Mesothelial cell of epicardium (in vitro differentiated cells): ENCODE data around the gene ACVR2B. TPM values are rescaled to one million over a fixed set of nuclear protein-coding genes. Genes with fewer than 3 reads are reported as not detected.
"Not testable (repeated sequence)": the region's sequence is repeated elsewhere in the genome, so short reads cannot be mapped to it uniquely, and the experiment has no call there.

Source experiments
- DNase-seq, 2 experiments: peaks; one replicate each; pipeline ENCODE4 v3.0.0; 2021; ENCODE audit warnings: low spot score in 2 of 2; ENCODE audit not compliant: unreplicated experiment in 2 of 2
- H3K27ac Mint-ChIP-seq: 2 replicates; pipeline ENCODE4 v1.8.0; 2021; ENCODE audit warnings: mixed read lengths
- H3K27me3 Mint-ChIP-seq: 2 replicates; pipeline ENCODE4 v1.8.0; 2021; ENCODE audit warnings: low read depth, mixed read lengths
- H3K36me3 Mint-ChIP-seq: 2 replicates; pipeline ENCODE4 v1.8.0; 2021; ENCODE audit warnings: mixed read lengths
- H3K4me1 Mint-ChIP-seq: 2 replicates; pipeline ENCODE4 v1.8.0; 2021; ENCODE audit warnings: mixed read lengths
- H3K4me3 Mint-ChIP-seq: 2 replicates; pipeline ENCODE4 v1.8.0; 2021; ENCODE audit warnings: mild to moderate bottlenecking, moderate library complexity, mixed read lengths
- H3K9me3 Mint-ChIP-seq: 2 replicates; pipeline ENCODE4 v1.8.0; 2021; ENCODE audit warnings: mixed read lengths
- total RNA-seq: library from RNA; stranded (reverse); gene quantifications from 3 replicates; pipeline ENCODE4 v1.2.1, GENCODE V29; 2021
- TF ChIP-seq, protein P1 (sequence below): fragments of 200-600 bp; sonication (generic); IDR thresholded peaks from one replicate; pipeline ENCODE4 v1.5.0; 2021; ENCODE audit warnings: antibody characterized with exemption; ENCODE audit not compliant: unreplicated experiment

Gene ACVR2B
- total RNA-seq, result 45.5 to 50.4 TPM (median 49.9 TPM) in 3 replicates

DNA sequence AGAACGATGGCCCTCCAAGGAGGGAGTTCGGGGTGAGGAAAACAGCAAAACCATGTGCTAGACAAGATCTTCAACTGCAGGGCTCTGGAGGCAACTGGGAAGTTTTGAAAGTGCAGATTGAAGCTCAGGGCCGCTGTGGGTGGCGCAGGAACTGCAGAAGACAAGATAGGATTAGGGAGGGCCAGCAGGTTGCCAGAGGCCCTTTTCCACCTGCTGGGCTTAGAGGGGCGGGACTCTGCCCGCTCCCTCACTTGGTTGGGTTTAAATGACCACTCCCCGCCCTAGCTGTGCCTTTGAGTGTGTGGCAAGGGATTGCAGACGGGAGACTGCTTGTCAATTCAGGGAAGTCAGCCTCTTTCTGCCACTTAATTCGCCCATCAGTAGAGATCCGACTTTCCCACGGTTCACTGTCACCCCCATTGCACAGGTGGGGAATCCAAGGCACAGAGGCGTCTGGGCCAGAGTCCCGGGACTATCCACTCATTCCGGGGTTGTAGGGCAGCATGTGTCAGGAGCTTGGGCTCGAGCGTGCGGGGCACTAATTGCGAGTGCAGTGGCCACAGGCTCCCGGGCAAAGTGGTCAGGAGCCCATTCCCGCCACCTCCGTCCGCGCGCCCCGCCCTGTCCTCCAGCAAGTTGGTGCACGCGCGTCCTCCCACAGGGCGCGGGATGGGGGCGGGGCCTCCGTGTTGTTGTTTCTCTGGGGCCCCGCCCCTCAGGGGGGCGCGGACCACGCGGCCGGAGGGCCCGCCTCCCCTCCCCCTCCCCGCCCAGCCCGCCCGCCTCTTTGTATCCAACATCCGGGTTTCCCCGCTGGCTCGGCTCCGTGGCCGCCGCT lies at the start of gene ACVR2B:
Gene ACVR2B (plus strand): TSS at position 816 of the 838 bp plus-strand sequence. CDS start 433 bp downstream, outside the sequence.
- DNase-seq, result peak; percentile 83 to 84
- peaks cover 13% of the 10 kb centered on the region for H3K9me3 Mint-ChIP-seq
- H3K36me3 Mint-ChIP-seq, result peaks cover 5% of the 10 kb centered on the region
- peak within 1 kb of the TSS; percentile 99 for H3K4me3 Mint-ChIP-seq
- peaks cover 32% of the 10 kb centered on the region for H3K4me1 Mint-ChIP-seq
- TF ChIP-seq, protein P1, sequence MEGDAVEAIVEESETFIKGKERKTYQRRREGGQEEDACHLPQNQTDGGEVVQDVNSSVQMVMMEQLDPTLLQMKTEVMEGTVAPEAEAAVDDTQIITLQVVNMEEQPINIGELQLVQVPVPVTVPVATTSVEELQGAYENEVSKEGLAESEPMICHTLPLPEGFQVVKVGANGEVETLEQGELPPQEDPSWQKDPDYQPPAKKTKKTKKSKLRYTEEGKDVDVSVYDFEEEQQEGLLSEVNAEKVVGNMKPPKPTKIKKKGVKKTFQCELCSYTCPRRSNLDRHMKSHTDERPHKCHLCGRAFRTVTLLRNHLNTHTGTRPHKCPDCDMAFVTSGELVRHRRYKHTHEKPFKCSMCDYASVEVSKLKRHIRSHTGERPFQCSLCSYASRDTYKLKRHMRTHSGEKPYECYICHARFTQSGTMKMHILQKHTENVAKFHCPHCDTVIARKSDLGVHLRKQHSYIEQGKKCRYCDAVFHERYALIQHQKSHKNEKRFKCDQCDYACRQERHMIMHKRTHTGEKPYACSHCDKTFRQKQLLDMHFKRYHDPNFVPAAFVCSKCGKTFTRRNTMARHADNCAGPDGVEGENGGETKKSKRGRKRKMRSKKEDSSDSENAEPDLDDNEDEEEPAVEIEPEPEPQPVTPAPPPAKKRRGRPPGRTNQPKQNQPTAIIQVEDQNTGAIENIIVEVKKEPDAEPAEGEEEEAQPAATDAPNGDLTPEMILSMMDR, result no peak
- no peaks in the 10 kb centered on the region for H3K27me3 Mint-ChIP-seq
- H3K27ac Mint-ChIP-seq, result peak within 1 kb of the TSS; percentile 99

DNA sequence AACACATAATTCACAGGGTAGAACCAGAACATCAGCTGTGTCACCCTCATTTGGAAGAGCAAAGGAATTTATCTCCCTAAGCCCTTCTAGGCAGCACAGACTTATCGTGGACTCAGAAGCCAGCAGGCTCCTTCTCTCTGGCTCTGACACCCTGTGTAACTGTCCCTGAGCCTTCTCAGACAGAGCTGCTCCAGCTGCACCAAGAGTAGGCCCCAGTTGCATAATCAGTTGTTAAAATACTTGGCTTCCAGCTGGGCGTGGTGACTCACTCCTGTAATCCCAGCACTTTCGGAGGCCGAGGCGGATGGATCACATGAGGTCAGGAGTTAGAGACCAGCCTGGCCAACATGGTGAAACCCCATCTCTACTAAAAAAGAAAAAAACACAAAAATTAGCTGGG lies 49.4 kb upstream of the ACVR2B start:
- no peak for DNase-seq
- Mint-ChIP-seq H3K36me3 (peaks cover 32% of the 10 kb centered on the region), H3K4me1 (no peaks in the 10 kb centered on the region)

DNA sequence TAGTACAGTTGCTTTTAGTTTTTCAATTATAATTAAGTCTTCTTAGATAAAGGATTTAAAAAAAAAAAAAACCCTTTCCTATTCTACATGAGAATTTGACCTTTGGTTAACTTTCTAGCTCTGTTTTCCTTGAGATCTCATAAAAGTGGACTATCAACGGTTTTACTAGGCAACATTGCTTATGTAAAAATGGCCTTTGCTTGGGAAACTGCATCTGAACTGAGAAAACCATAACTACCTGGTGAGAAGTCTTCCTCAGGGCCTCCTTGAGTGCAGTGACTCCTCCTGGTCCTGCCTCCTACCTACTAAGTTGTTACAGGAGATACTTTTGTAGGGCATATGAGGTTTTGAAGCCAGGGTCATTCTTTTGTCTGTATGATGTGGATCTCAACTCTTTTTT lies 42.1 kb upstream of the ACVR2B start:
- H3K4me1 Mint-ChIP-seq, result no peaks in the 10 kb centered on the region
- TF ChIP-seq, protein P1, result no peak

More for the DNA sequence above, 49.4 kb upstream of the ACVR2B start:
- peaks cover 4% of the 10 kb centered on the region for H3K9me3 Mint-ChIP-seq
- TF ChIP-seq, protein P1, result no peak
- H3K4me3 Mint-ChIP-seq, result no peak overlapping the region
- H3K27me3 Mint-ChIP-seq, result no peaks in the 10 kb centered on the region
- no peak overlapping the region for H3K27ac Mint-ChIP-seq

DNA sequence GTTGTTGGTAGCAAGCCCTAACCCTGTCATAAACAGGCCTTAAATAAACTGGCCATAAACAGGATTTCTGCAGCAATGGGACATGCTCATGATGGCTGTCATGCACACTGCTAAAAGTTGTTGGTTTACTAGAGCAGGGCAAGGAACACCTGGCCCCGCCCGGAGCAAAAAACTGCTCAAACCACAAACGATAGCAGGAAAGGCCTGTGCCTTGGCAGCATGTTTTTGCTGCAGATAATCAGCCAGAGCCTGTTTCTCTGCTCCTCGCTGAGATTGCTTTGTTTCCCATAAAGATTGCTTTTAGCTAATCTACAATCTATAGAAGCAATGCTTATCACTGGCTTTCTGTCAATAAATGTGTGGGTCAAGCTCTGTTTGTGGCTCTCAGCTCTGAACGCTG lies 32.9 kb upstream of the ACVR2B start:
- H3K9me3 Mint-ChIP-seq, H3K27me3 Mint-ChIP-seq, H3K4me1 Mint-ChIP-seq, H3K4me3 Mint-ChIP-seq, DNase-seq, H3K36me3 Mint-ChIP-seq, H3K27ac Mint-ChIP-seq: not testable (repeated sequence)

More for the DNA sequence above, 42.1 kb upstream of the ACVR2B start:
- Mint-ChIP-seq H3K4me3 (no peak overlapping the region), H3K27me3 (no peaks in the 10 kb centered on the region), H3K27ac (no peak overlapping the region), H3K36me3 (no peaks in the 10 kb centered on the region), H3K9me3 (peaks cover 12% of the 10 kb centered on the region)
- DNase-seq, result no peak

DNA sequence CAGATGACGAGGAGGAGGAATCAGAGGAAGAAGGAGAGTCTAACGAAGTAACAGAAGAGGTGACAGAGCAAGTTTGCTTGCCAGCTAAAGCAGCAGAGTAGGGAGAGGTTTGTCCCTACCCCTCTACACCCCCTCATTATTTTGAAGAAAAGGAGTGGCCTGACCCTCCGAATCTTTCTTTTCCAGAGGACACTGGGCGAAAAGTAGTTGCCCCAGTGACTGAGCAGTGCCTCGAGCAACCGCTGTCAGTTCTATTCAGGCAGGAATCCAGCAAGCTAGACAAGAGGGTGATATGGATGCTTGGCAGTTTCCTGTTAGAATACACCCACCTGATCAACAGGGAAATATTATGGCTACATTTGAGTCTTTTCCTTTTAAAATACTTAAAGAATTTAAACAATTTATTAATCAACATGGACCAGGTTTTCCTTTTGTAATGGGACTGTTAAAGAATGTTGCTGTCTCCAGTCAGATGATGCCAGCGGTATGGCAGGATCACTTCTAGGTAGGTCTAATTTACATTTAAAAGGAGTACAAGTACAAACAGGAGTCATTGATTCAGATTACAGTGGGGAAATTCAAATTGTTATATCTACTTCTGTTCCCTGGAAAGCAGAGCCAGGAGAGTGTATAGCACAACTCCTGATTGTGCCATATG lies 31.9 kb upstream of the ACVR2B start:
- no peak overlapping the region for H3K4me3 Mint-ChIP-seq
- no peaks in the 10 kb centered on the region for H3K36me3 Mint-ChIP-seq
- H3K4me1 Mint-ChIP-seq, result no peaks in the 10 kb centered on the region
- H3K9me3 Mint-ChIP-seq, result no peaks in the 10 kb centered on the region
- TF ChIP-seq, protein P1, result no peak
- no peak for DNase-seq
- H3K27ac Mint-ChIP-seq, result no peak overlapping the region
- H3K27me3 Mint-ChIP-seq, result no peaks in the 10 kb centered on the region

DNA sequence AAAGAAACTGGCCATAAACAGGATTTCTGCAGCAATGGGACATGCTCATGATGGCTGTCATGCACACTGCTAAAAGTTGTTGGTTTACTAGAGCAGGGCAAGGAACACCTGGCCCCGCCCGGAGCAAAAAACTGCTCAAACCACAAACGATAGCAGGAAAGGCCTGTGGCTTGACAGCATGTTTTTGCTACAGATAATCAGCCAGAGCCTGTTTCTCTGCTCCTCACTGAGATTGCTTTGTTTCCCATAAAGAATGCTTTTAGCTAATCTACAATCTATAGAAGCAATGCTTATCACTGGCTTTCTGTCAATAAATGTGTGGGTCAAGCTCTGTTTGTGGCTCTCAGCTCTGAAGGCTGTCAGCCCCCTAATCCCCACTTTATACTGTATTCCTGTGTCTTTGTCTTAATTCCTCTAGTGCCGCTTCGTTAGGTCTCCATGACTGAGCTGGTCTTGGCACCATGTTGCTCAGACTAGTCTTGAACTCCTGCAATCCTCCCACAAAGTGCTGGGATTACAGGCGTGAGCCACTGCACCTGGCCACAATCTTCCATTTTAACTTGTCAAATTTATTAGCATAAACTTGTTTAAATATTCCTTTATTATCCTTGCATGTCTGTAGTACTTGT lies 26.8 kb upstream of the ACVR2B start:
- not testable (repeated sequence) for DNase-seq, H3K27ac Mint-ChIP-seq, H3K36me3 Mint-ChIP-seq, H3K27me3 Mint-ChIP-seq, H3K4me1 Mint-ChIP-seq, H3K4me3 Mint-ChIP-seq
- H3K9me3 Mint-ChIP-seq, result peaks cover 14% of the 10 kb centered on the region

DNA sequence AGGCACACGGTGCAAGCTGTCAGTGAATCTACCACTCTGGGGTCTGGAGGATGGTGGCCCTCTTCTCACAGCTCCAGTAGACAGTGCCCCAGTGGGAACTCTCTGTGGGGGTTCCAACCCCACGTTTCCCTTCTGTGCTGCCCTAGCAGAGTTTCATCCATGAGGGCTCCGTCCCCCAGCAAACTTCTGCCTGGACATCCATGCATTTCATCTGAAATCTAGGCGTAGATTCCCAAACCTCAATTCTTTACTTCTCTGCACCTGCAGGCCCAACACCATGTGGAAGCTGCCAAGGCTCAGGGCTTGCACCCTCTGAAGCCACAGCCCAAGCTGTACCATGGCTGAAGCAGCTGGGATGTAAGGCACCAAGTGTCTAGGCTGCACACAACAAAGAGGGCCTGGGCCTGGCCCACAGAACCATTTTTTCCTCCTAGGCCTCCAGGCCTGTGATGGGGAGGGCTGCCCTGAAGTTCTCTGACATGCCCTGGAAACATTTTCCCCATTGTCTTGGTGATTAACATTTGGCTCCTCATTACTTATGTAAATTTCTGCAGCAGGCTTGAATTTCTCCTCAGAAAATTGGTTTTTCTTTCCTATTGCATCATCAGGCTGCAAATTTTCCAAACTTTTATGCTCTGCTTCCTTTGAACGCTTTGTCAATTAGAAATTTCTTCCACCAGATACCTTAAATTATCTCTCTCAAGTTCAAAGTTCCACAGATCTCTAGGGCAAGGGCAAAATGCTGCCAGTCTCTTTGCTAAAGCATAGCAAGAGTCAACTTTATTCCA lies 20.6 kb upstream of the ACVR2B start:
- H3K27ac Mint-ChIP-seq, H3K27me3 Mint-ChIP-seq, DNase-seq, H3K4me3 Mint-ChIP-seq, H3K4me1 Mint-ChIP-seq: not testable (repeated sequence)
- H3K9me3 Mint-ChIP-seq, result peaks cover 52% of the 10 kb centered on the region
- H3K36me3 Mint-ChIP-seq, result peaks cover 19% of the 10 kb centered on the region

DNA sequence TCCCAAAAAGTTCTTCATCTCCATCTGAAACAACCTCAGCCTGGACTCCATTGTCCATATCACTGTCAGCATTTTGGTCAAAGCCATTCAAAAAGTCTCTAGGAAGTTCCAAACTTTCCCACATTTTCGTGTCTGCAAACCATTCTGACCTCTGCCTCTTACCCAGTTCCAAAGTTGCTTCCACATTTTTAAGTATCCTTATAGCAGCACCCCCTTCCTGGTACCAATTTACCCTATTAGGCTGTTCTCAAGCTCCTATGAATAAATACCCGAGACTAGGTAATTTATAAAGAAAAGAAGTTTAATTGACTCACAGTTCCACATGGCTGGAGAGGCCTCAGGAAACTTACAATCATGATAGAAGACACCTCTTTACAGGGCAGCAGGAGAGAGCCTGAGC lies 20.0 kb upstream of the ACVR2B start:
- Mint-ChIP-seq H3K36me3 (peaks cover 19% of the 10 kb centered on the region), H3K9me3 (peaks cover 52% of the 10 kb centered on the region)
- H3K4me1 Mint-ChIP-seq, H3K27ac Mint-ChIP-seq, H3K27me3 Mint-ChIP-seq, DNase-seq, H3K4me3 Mint-ChIP-seq: not testable (repeated sequence)
